IMR-90 (cell line): ENCODE results near the gene TSC22D4. TPM values are rescaled to one million over a fixed set of nuclear protein-coding genes. Genes with fewer than 3 reads are reported as not detected.

ENCODE experiments used
- ATAC-seq: fragments of 200-7000 bp; cut with Tn5 transposase; 2 replicates; pipeline ENCODE4 v1.9.1; 2020; ENCODE audit warnings: low read depth, mild to moderate bottlenecking, moderate library complexity
- BruUV-seq: library from RNA; stranded (reverse); fragments of 400-500 nt; replicated peaks from 2 replicates; lab custom pipeline; 2021; lab: Mats Ljungman, UMichigan
- CTCF ChIA-PET: fragments of 300-600 bp; formaldehyde crosslinking; extraction: SDS; loops from one replicate; lab custom pipeline; 2021; ENCODE audit warnings: antibody characterized with exemption; lab: Yijun Ruan, JAX
- POLR2A ChIA-PET: fragments of 300-600 bp; sonication (Branson Sonifier 250); formaldehyde crosslinking; loops from one replicate; lab custom pipeline; 2022; ENCODE audit warnings: antibody characterized with exemption; ENCODE audit not compliant: unreplicated experiment; lab: Charles Lee
- DNase-seq: peaks from one replicate; pipeline ENCODE4 v3.0.0; 2013
- H2AFZ ChIP-seq: replicated peaks from 2 replicates; pipeline ENCODE3; 2013; ENCODE audit warnings: low read length, mild to moderate bottlenecking; ENCODE audit not compliant: poor library complexity
- H2AK5ac ChIP-seq: 2 replicates; pipeline ENCODE4 v1.6.1; 2013; ENCODE audit warnings: low read depth, low read length, inconsistent platforms
- H2AK9ac ChIP-seq: replicated peaks from 2 replicates; pipeline ENCODE3; 2013; ENCODE audit warnings: mild to moderate bottlenecking, low read depth, low read length, moderate library complexity; ENCODE audit not compliant: poor library complexity
- H2BK120ac ChIP-seq: 2 replicates; pipeline ENCODE4 v1.6.1; 2013; ENCODE audit warnings: low read depth, low read length, inconsistent platforms
- H2BK15ac ChIP-seq: 3 replicates; pipeline ENCODE4 v1.6.1; 2013; ENCODE audit warnings: low read depth, low read length, inconsistent platforms
- H2BK20ac ChIP-seq: 2 replicates; pipeline ENCODE4 v1.6.1; 2013; ENCODE audit warnings: low read depth, mild to moderate bottlenecking, inconsistent platforms, low read length, moderate library complexity
- H2BK5ac ChIP-seq: 2 replicates; pipeline ENCODE4 v1.6.1; 2013; ENCODE audit warnings: mild to moderate bottlenecking, low read depth, low read length, inconsistent platforms; ENCODE audit not compliant: poor library complexity, severe bottlenecking
- H3K14ac ChIP-seq: replicated peaks from 2 replicates; pipeline ENCODE4 v1.6.1; 2013; ENCODE audit warnings: low read depth, low read length, inconsistent platforms
- H3K18ac ChIP-seq: 2 replicates; pipeline ENCODE4 v1.6.1; 2013; ENCODE audit warnings: low read depth, low read length, control low read depth
- H3K23ac ChIP-seq: 2 replicates; pipeline ENCODE4 v1.6.1; 2013; ENCODE audit warnings: low read depth, low read length, inconsistent platforms
- H3K27ac ChIP-seq: 2 replicates; pipeline ENCODE4 v1.5.1; 2013; ENCODE audit warnings: mild to moderate bottlenecking, control low read depth, low read length; ENCODE audit not compliant: insufficient read depth
- H3K27me3 ChIP-seq: 2 replicates; pipeline ENCODE4 v1.6.1; 2013; ENCODE audit warnings: low read length; ENCODE audit not compliant: control insufficient read depth, insufficient read depth
- H3K36me3 ChIP-seq: 2 replicates; pipeline ENCODE4 v1.6.1; 2013; ENCODE audit warnings: low read length, mixed read lengths; ENCODE audit not compliant: control insufficient read depth, insufficient read depth
- H3K4ac ChIP-seq: 2 replicates; pipeline ENCODE4 v1.6.1; 2013; ENCODE audit warnings: low read depth, low read length, inconsistent platforms
- H3K4me1 ChIP-seq: 2 replicates; pipeline ENCODE4 v1.6.1; 2013; ENCODE audit warnings: low read length, mixed read lengths; ENCODE audit not compliant: control insufficient read depth, insufficient read depth
- H3K4me2 ChIP-seq: 2 replicates; pipeline ENCODE4 v1.6.1; 2013; ENCODE audit warnings: low read depth, mild to moderate bottlenecking, control low read depth, low read length, moderate library complexity
- H3K4me3 ChIP-seq: 2 replicates; pipeline ENCODE4 v1.5.1; 2013; ENCODE audit warnings: low read depth, mild to moderate bottlenecking, control low read depth, low read length, moderate library complexity; ENCODE audit not compliant: insufficient read depth
- H3K56ac ChIP-seq: 2 replicates; pipeline ENCODE4 v1.6.1; 2013; ENCODE audit warnings: low read length, inconsistent platforms; ENCODE audit not compliant: insufficient read depth; ENCODE audit errors: extremely low read depth
- H3K79me1 ChIP-seq, 2 experiments: 2 replicates each; pipeline ENCODE4 v1.6.1; 2013; ENCODE audit warnings: low read length in 2 of 2, inconsistent platforms in 1 of 2, low read depth in 1 of 2
- H3K9ac ChIP-seq: 2 replicates; pipeline ENCODE4 v1.6.1; 2013; ENCODE audit warnings: low read depth, low read length, control low read depth
- H3K9me1 ChIP-seq: 2 replicates; pipeline ENCODE4 v1.6.1; 2013; ENCODE audit warnings: low read length, inconsistent platforms; ENCODE audit not compliant: insufficient read depth
- H3K9me3 ChIP-seq: 2 replicates; pipeline ENCODE4 v1.6.1; 2013; ENCODE audit warnings: low read length; ENCODE audit not compliant: control insufficient read depth, insufficient read depth
- H4K20me1 ChIP-seq: 2 replicates; pipeline ENCODE4 v1.6.1; 2013; ENCODE audit warnings: low read length, inconsistent platforms; ENCODE audit not compliant: insufficient read depth
- H4K5ac ChIP-seq: 2 replicates; pipeline ENCODE4 v1.6.1; 2013; ENCODE audit warnings: mild to moderate bottlenecking, low read depth, low read length, control low read depth
- H4K8ac ChIP-seq, 2 experiments: 2 replicates each; pipeline ENCODE4 v1.6.1; 2013; ENCODE audit warnings: low read depth in 2 of 2, low read length in 2 of 2, control low read depth in 1 of 2, inconsistent platforms in 1 of 2
- H4K91ac ChIP-seq: 2 replicates; pipeline ENCODE4 v1.6.1; 2013; ENCODE audit warnings: low read depth, low read length, inconsistent platforms; ENCODE audit not compliant: insufficient read depth
- BHLHE40 ChIP-seq: fragments of 150-350 bp; IDR thresholded peaks from 2 replicates; pipeline ENCODE4 v1.6.1; 2016; ENCODE audit warnings: mild to moderate bottlenecking, low read depth, low read length
- CEBPB ChIP-seq: IDR thresholded peaks from 2 replicates; pipeline ENCODE4 v1.6.1; 2012; ENCODE audit warnings: low read depth, low read length, improper control_type of control experiment
- CHD1 ChIP-seq: IDR thresholded peaks from 2 replicates; pipeline ENCODE4 v1.6.1; 2012; ENCODE audit warnings: low read depth, low read length, improper control_type of control experiment
- CTCF ChIP-seq: conservative IDR thresholded peaks from 2 replicates; pipeline ENCODE4 v1.5.1; 2012; ENCODE audit warnings: mild to moderate bottlenecking, low read depth, low read length, improper control_type of control experiment
- ELK1 ChIP-seq: fragments of 150-350 bp; IDR thresholded peaks from 2 replicates; pipeline ENCODE4 v1.6.1; 2016; ENCODE audit warnings: low read depth, mild to moderate bottlenecking, low read length, moderate library complexity, borderline replicate concordance
- FOS ChIP-seq: fragments of 150-350 bp; IDR thresholded peaks from 2 replicates; pipeline ENCODE4 v1.6.1; 2016; ENCODE audit warnings: low read depth, low read length
- MAFK ChIP-seq: IDR thresholded peaks from 2 replicates; pipeline ENCODE4 v1.6.1; 2012; ENCODE audit warnings: low read depth, low read length, improper control_type of control experiment
- MAZ ChIP-seq: IDR thresholded peaks from 2 replicates; pipeline ENCODE4 v1.6.1; 2012; ENCODE audit warnings: low read depth, mild to moderate bottlenecking, low read length, improper control_type of control experiment, moderate library complexity, borderline replicate concordance
- MXI1 ChIP-seq: IDR thresholded peaks from 2 replicates; pipeline ENCODE4 v1.6.1; 2012; ENCODE audit warnings: low read depth, mild to moderate bottlenecking, low read length, moderate library complexity, borderline replicate concordance
- NFE2L2 ChIP-seq: fragments of 150-350 bp; IDR thresholded peaks from 2 replicates; pipeline ENCODE4 v1.6.1; 2016; ENCODE audit warnings: low read depth, mild to moderate bottlenecking, low read length
- POLR2A ChIP-seq: IDR thresholded peaks from 2 replicates; pipeline ENCODE4 v1.6.1; 2012; ENCODE audit warnings: mild to moderate bottlenecking, low read depth, low read length
- RAD21 ChIP-seq: IDR thresholded peaks from 2 replicates; pipeline ENCODE4 v1.6.1; 2012; ENCODE audit warnings: low read length, improper control_type of control experiment
- RCOR1 ChIP-seq: IDR thresholded peaks from 2 replicates; pipeline ENCODE4 v1.6.1; 2012; ENCODE audit warnings: mild to moderate bottlenecking, low read length, improper control_type of control experiment; ENCODE audit not compliant: insufficient replicate concordance
- RFX5 ChIP-seq: IDR thresholded peaks from 2 replicates; pipeline ENCODE4 v1.8.0; 2012; ENCODE audit warnings: low read depth, mild to moderate bottlenecking, low read length, moderate library complexity
- SMC3 ChIP-seq: fragments of 150-350 bp; IDR thresholded peaks from 2 replicates; pipeline ENCODE4 v1.6.1; 2016; ENCODE audit warnings: low read depth, mild to moderate bottlenecking, antibody characterized with exemption, low read length, moderate library complexity
- WGBS, 2 experiments: methylation state at CpG; one replicate each; pipeline versions ENCODE4 v1.1.5 to v1.1.7; 2013; ENCODE audit warnings: missing lambda C conversion rate in 2 of 2; ENCODE audit not compliant: insufficient read length in 1 of 2; ENCODE audit errors: extremely low coverage in 2 of 2; 5-methylcytosine and 5-hydroxymethylcytosine counted together
- dilution Hi-C: fragments of 300-500 bp; cut with HindIII; formaldehyde crosslinking; loops from one replicate; pipeline ENCODE4 v1.14.3; 2018; ENCODE audit warnings: low sequenced_read_pairs; ENCODE audit not compliant: unreplicated experiment
- in situ Hi-C: fragments of 300-500 bp; cut with MboI; formaldehyde crosslinking; loops from 3 replicates; pipeline ENCODE4 v1.14.3; 2019; ENCODE audit warnings: low sequenced_read_pairs, inconsistent platforms, mixed read lengths
- intact Hi-C: fragments of 100-400 bp; cut with micrococcal nuclease; formaldehyde crosslinking; loops from 2 replicates; pipeline ENCODE4 v1.10.0; 2022
- polyA plus RNA-seq, 3 experiments: library from polyadenylated mRNA; depleted of rRNA; stranded (reverse); fragments of >200 nt; gene quantifications; 2 replicates each; pipeline ENCODE4 v1.2.3, GENCODE V29; 2012; ENCODE audit warnings: low replicate concordance in 1 of 3
- total RNA-seq: library from RNA; depleted of rRNA; stranded (reverse); fragments of >200 nt; gene quantifications from 2 replicates; pipeline ENCODE4 v1.2.3, GENCODE V29; 2012
- TF ChIP-seq, protein P1 (sequence below): fragments of 150-350 bp; IDR thresholded peaks from 2 replicates; pipeline ENCODE4 v1.6.1; 2017; ENCODE audit warnings: mild to moderate bottlenecking, antibody characterized with exemption, low read length, low read depth

TSC22D4 gene
- total and polyA plus RNA-seq, 2 of the 4 experiments (the other 2 are of a cell fraction): 9.3 to 29.9 TPM

GRCh38 chr7:100506356-100506923, 27.4 kb upstream of the TSC22D4 start:
- Histone ChIP-seq H2AK5ac (no peak overlapping the region), H2BK120ac (no peak overlapping the region), H3K4me3 (no peak overlapping the region), H3K4me2 (no peak overlapping the region), H3K27ac (no peak overlapping the region), H3K9me1 (peaks cover 9% of the 10 kb centered on the region; the same call in 1 of the 2 replicates), H3K56ac (no peak overlapping the region), H2AFZ (no peak overlapping the region), H4K20me1 (no peaks in the 10 kb centered on the region), H4K8ac (no peak overlapping the region), H3K4ac (no peak overlapping the region), H4K91ac (no peak overlapping the region), H3K14ac (no peak overlapping the region), H2AK9ac (no peak overlapping the region), H3K18ac (no peak overlapping the region), H3K79me1 (no peaks in the 10 kb centered on the region), H3K9ac (no peak overlapping the region), H3K36me3 (no peaks in the 10 kb centered on the region), H4K5ac (no peak overlapping the region), H3K4me1 (peaks cover 3% of the 10 kb centered on the region; the same call in 1 of the 2 replicates), H2BK20ac (no peak overlapping the region), H3K9me3 (no peaks in the 10 kb centered on the region), H2BK15ac (no peak overlapping the region), H3K23ac (no peak overlapping the region), H3K27me3 (peaks cover 2% of the 10 kb centered on the region; the same call in 1 of the 2 replicates), H2BK5ac (no peak overlapping the region)
- ChIA-PET CTCF (no interaction called here), POLR2A (interaction anchor here (0.7 kb wide), 1 partner anchor 35 kb away, joined by 5 read pairs; no protein-coding TSS in a partner anchor)
- in situ Hi-C loops: no loop called here
- TF ChIP-seq RAD21: no peak
- no peak for TF ChIP-seq SMC3
- TF ChIP-seq MAZ: no peak
- TF ChIP-seq MAFK: no peak
- TF ChIP-seq RFX5: no peak
- no peak for TF ChIP-seq NFE2L2
- TF ChIP-seq ELK1: no peak
- TF ChIP-seq CEBPB: no peak
- no peak for TF ChIP-seq POLR2A
- TF ChIP-seq, protein P1, sequence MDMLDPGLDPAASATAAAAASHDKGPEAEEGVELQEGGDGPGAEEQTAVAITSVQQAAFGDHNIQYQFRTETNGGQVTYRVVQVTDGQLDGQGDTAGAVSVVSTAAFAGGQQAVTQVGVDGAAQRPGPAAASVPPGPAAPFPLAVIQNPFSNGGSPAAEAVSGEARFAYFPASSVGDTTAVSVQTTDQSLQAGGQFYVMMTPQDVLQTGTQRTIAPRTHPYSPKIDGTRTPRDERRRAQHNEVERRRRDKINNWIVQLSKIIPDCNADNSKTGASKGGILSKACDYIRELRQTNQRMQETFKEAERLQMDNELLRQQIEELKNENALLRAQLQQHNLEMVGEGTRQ: no peak
- no peak for TF ChIP-seq RCOR1
- no peak for TF ChIP-seq MXI1
- no peak for TF ChIP-seq BHLHE40
- no peak for TF ChIP-seq CHD1
- no peak for TF ChIP-seq FOS
- TF ChIP-seq CTCF: no peak
- DNase-seq: no peak
- ATAC-seq: no peak
- dilution Hi-C loops: no loop called here
- BruUV-seq: no TSS peak
- intact Hi-C loops: no loop called here
- no CpG with 5 or more reads among the region's 8 CpGs for WGBS, 2 experiments
